Gastroesophageal sphincter (tissue), 4 donors: ENCODE measurements around the gene CIROP. TPM values are rescaled to one million over a fixed set of nuclear protein-coding genes. Genes with fewer than 3 reads are reported as not detected.
A peak's percentile ranks its signal among the peaks of the same experiment; 100 is the strongest.

Experiments
- ATAC-seq: fragments of 150-250 bp; one replicate; pipeline ENCODE4 v1.9.1; 2016; ENCODE audit warnings: mild to moderate bottlenecking, moderate library complexity
- H3K27ac ChIP-seq, 4 donors: fragments of 200-600 bp; sonication (generic) in 3 of 4; 1 replicate in 3 of 4; 2 replicates in 1 of 4; pipeline ENCODE4 v1.5.1; 2016 to 2019
- H3K27me3 ChIP-seq: fragments of 200-600 bp; sonication (generic); one replicate; pipeline ENCODE4 v1.5.1; 2019
- H3K36me3 ChIP-seq, 2 donors: fragments of 200-600 bp; sonication (generic); one replicate each; pipeline ENCODE4 v1.5.1; 2019; ENCODE audit warnings: control low read depth in 1 of 2
- H3K4me1 ChIP-seq, 3 donors: fragments of 200-600 bp; sonication (generic); 1 replicate in 2 of 3; 2 replicates in 1 of 3; pipeline ENCODE4 v1.5.1; 2016 to 2019; ENCODE audit warnings: control low read depth in 2 of 3
- H3K4me3 ChIP-seq, 2 donors: fragments of 200-600 bp; sonication (generic); one replicate each; pipeline ENCODE4 v1.5.1; 2019; ENCODE audit warnings: mild to moderate bottlenecking in 1 of 2, moderate library complexity in 1 of 2
- H3K9me3 ChIP-seq, 3 donors: fragments of 200-600 bp; sonication (generic); one replicate each; pipeline ENCODE4 v1.5.1; 2017 to 2019; ENCODE audit warnings: control low read depth in 2 of 3
- EP300 ChIP-seq: sonication (generic); formaldehyde crosslinking; IDR thresholded peaks from one replicate; pipeline ENCODE4 v1.6.1; 2017; ENCODE audit warnings: antibody characterized with exemption, mild to moderate bottlenecking
- POLR2A ChIP-seq, 2 donors: fragments of 450-650 bp; IDR thresholded peaks; one replicate each; pipeline ENCODE4 v1.6.1; 2017; ENCODE audit warnings: antibody characterized with exemption in 2 of 2, mild to moderate bottlenecking in 2 of 2, moderate library complexity in 1 of 2
- POLR2AphosphoS5 ChIP-seq: sonication (generic); formaldehyde crosslinking; IDR thresholded peaks from one replicate; pipeline ENCODE4 v1.6.1; 2017; ENCODE audit warnings: antibody characterized with exemption
- whole genome bisulfite sequencing, 2 donors: methylation state at CpG; one replicate each; pipeline ENCODE4 v1.1.5; 2018; ENCODE audit warnings: low coverage in 1 of 2; 5-methylcytosine and 5-hydroxymethylcytosine counted together
- total RNA-seq, 4 donors: library from RNA; depleted of rRNA; stranded (reverse); fragments of >200 nt; gene quantifications; one replicate each; pipeline ENCODE4 v1.1.0, GENCODE V29; 2016
- TF ChIP-seq, protein P1 (sequence below), 4 experiments: fragments of 200-600 bp in 2 of 4; fragments of 450-650 bp in 2 of 4; sonication (generic) in 1 of 4; IDR thresholded peaks; one replicate each; pipeline ENCODE4 v1.5.1; 2017 to 2019; ENCODE audit warnings: antibody characterized with exemption in 4 of 4, mild to moderate bottlenecking in 2 of 4, moderate library complexity in 2 of 4

CIROP gene
- total RNA-seq, 4 donors from 2014 or later = 0.13 to 0.31 TPM; not detected in 2

DNA sequence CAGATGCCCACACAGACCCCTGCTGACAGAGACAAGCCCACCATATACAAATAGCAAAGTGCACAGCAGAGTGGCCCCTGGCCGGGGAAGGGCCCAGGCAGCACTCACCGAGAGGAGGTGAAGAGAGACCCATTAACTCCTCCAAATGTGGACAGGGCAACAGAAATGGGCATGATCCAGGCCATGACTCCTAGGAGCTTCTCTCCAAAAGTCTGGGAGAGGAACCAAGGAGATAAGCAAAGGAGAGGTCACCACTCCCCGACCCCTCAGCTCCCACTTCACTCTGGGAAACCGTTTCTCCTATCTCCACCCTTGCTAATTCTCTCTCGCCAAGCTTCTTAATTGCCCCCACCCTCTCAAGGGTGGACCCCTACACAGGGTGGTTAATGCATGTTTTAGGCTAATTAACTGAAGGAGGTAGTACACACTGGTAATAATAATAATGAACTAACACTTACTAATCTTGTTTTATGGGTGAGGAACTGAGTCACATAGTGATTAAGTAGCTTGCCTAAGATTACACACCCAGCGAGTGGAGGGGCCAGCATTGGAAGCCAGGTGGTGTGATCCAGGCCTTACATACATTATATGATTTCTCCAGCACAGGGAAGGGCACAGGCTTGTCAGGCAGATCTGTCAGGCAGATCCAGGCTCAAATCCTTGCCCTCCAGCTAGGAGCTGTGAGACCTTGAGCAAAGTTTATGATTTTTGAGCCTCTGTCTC is 33.2 kb upstream of the CIROP start:
- peaks cover 7 to 49% (median 10%) of the 10 kb centered on the region in 3 donors for H3K4me1 ChIP-seq
- 72 to 90% methylated on average over 3 of the region's 6 CpGs for WGBS, 2 donors
- ATAC-seq = no peak
- no peak overlapping the region for H3K4me3 ChIP-seq
- H3K27ac ChIP-seq = peak overlapping the region; percentile 9 to 72 (median 50)
- H3K27me3 ChIP-seq = no peaks in the 10 kb centered on the region
- H3K36me3 ChIP-seq = peaks cover 0 to 83% of the 10 kb centered on the region in 2 donors
- no peaks in the 10 kb centered on the region for H3K9me3 ChIP-seq
- TF ChIP-seq, protein P1, sequence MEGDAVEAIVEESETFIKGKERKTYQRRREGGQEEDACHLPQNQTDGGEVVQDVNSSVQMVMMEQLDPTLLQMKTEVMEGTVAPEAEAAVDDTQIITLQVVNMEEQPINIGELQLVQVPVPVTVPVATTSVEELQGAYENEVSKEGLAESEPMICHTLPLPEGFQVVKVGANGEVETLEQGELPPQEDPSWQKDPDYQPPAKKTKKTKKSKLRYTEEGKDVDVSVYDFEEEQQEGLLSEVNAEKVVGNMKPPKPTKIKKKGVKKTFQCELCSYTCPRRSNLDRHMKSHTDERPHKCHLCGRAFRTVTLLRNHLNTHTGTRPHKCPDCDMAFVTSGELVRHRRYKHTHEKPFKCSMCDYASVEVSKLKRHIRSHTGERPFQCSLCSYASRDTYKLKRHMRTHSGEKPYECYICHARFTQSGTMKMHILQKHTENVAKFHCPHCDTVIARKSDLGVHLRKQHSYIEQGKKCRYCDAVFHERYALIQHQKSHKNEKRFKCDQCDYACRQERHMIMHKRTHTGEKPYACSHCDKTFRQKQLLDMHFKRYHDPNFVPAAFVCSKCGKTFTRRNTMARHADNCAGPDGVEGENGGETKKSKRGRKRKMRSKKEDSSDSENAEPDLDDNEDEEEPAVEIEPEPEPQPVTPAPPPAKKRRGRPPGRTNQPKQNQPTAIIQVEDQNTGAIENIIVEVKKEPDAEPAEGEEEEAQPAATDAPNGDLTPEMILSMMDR (IDR thresholded peaks at IDR 0.05) = no peak
- no peak for TF ChIP-seq EP300
- TF ChIP-seq POLR2A (IDR thresholded peaks at IDR 0.05) = no peak
- TF ChIP-seq POLR2AphosphoS5 = no peak

DNA sequence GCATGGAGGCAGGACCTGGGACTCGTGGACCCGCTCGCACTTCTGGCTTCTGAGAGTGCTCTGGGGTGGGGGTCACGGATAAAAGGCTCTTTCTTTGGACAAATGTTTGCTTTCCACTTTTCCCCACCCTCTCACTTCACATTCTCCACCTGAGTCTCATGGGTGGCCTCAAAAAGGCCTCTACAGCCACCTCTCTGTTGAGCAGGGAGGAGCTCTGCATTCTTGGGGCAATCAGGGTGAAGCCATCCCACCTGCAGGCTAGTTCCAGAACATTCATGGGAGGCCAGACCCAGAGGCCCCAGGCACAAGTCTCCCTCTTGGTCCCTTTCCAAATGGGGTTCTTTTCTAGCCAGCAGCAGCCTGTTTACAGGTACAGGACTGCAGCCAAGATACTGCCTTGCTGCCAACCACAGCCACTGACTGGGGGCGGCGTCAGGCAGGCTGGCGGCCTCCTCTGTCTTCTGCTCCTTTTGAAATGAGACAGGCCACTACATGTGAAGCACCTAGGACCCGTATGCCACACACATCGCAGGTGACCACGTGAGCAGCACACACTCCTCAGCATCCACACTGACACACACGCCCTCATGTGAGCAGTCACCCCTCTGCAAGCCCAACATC is 32.5 kb upstream of the CIROP start:
- no peaks in the 10 kb centered on the region for H3K27me3 ChIP-seq
- no peaks in the 10 kb centered on the region for H3K9me3 ChIP-seq
- peak; percentile 34 for ATAC-seq
- peaks cover 0 to 82% of the 10 kb centered on the region in 2 donors for H3K36me3 ChIP-seq
- TF ChIP-seq, protein P1 (IDR thresholded peaks at IDR 0.05) = no peak
- TF ChIP-seq POLR2AphosphoS5 = no peak
- peak in 1 of 2 donors; percentile 20 for TF ChIP-seq POLR2A (IDR thresholded peaks at IDR 0.05)
- peak overlapping the region in 3 of 4 donors; percentile 45 to 72 (median 54) for H3K27ac ChIP-seq
- peaks cover 3 to 42% (median 4%) of the 10 kb centered on the region in 3 donors for H3K4me1 ChIP-seq
- 83% methylated on average over 4 of the region's 11 CpGs; no CpG with 5 or more reads in 1 of the 2 donors for WGBS, 2 donors
- no peak overlapping the region for H3K4me3 ChIP-seq

DNA sequence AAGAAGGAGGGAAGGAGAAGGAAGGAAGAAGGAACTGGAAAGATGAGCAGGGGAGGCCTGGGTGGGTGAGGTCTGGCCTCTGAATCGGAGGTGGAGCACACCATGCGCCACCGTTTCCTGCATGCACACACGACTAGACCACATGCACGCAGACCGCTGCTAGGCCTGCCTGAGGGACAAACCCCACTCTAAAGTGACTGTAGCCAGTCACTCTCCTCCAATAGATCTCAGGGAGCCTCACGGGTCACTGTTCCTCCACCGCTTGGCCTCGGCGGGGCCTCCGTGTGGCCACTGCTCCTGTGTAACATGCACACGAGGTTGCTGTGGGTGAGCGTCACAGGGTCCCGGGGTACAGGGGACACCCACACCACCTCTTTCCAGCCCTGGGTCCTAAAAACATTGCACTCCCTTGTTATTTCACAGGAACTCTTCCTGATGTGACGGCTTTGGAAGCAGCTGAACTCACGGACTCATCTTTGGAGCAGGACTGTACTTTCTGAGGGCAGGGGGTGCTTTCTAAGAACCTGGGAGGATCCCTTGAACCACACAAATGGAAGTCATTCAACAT is 31.9 kb upstream of the CIROP start:
- no peak for ATAC-seq
- Histone ChIP-seq H3K4me3 (no peak overlapping the region), H3K36me3 (peaks cover 0 to 89% of the 10 kb centered on the region in 2 donors), H3K27me3 (no peaks in the 10 kb centered on the region), H3K27ac (peak overlapping the region in 2 of 4 donors; percentile 54 to 72), H3K9me3 (no peaks in the 10 kb centered on the region), H3K4me1 (peaks cover under 1 to 36% (median 4%) of the 10 kb centered on the region in 3 donors)
- 73 to 97% methylated on average over 6 to 10 of the region's 16 CpGs for WGBS, 2 donors
- no peak for TF ChIP-seq POLR2AphosphoS5
- TF ChIP-seq, protein P1 (IDR thresholded peaks at IDR 0.05) = no peak
- no peak for TF ChIP-seq POLR2A (IDR thresholded peaks at IDR 0.05)
- TF ChIP-seq EP300 = no peak

DNA sequence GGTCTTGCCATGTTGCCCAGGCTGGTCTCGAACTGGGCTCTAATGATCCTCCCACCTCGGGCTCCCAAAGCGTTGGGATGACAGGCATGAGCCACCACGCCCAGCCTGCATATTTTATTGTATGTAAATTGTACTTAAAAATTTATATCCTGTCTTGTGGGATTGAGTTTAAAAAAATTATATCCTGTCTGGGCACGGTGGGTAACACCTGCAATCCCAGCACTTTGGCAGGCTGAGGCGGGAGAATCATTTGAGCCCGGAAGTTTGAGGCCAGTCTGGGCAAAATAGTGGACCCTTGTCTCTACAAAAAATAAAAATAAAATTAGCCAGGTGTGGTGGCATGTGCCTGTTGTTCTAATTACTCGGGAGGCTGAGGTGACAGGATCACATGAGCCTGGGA is 28.2 kb upstream of the CIROP start:
- peaks cover 0 to 81% of the 10 kb centered on the region in 2 donors for H3K36me3 ChIP-seq
- no peaks in the 10 kb centered on the region for H3K9me3 ChIP-seq
- no peak overlapping the region for H3K4me3 ChIP-seq

More for the DNA sequence above, 28.2 kb upstream of the CIROP start:
- 80 to 87% methylated on average over 2 to 5 of the region's 8 CpGs for WGBS, 2 donors
- Histone ChIP-seq H3K27ac (no peak overlapping the region), H3K4me1 (peaks cover 0 to 32% (median 4%) of the 10 kb centered on the region in 3 donors), H3K27me3 (no peaks in the 10 kb centered on the region)
- TF ChIP-seq, protein P1 (IDR thresholded peaks at IDR 0.05) = no peak
- TF ChIP-seq POLR2AphosphoS5 (no peak), POLR2A (IDR thresholded peaks at IDR 0.05) (no peak), EP300 (no peak)
- no peak for ATAC-seq
